Left lung (tissue), 10 donors: Measurements from ENCODE around the gene TTC7B. TPM values are rescaled to one million over a fixed set of nuclear protein-coding genes. Genes with fewer than 3 reads are reported as not detected.
A peak's percentile ranks its signal among the peaks of the same experiment; 100 is the strongest.

ENCODE experiments used
- ATAC-seq: fragments of 200-7000 bp; cut with Tn5 transposase; one replicate; pipeline ENCODE4 v1.9.1; 2020; ENCODE audit warnings: moderate library complexity
- DNase-seq, 4 donors: peaks; one replicate each; pipeline ENCODE4 v3.0.0-alpha.2; 2013 to 2020
- H3K27ac ChIP-seq, 2 donors: fragments of 200-600 bp; sonication (generic) in 1 of 2; one replicate each; pipeline versions ENCODE4 v1.5.0 to v1.8.0; 2020 to 2021
- H3K27me3 ChIP-seq, 2 donors: fragments of 200-600 bp; sonication (generic) in 1 of 2; one replicate each; pipeline versions ENCODE4 v1.5.0 to v1.8.0; 2020 to 2021
- H3K36me3 ChIP-seq, 2 donors: fragments of 200-600 bp; sonication (generic) in 1 of 2; one replicate each; pipeline versions ENCODE4 v1.5.0 to v1.8.0; 2020 to 2021
- H3K4me1 ChIP-seq, 2 donors: fragments of 200-600 bp; one replicate each; pipeline ENCODE4 v1.8.0; 2021
- H3K4me3 ChIP-seq, 2 donors: fragments of 200-600 bp; sonication (generic) in 1 of 2; one replicate each; pipeline versions ENCODE4 v1.5.0 to v1.8.0; 2020 to 2021; ENCODE audit warnings: mild to moderate bottlenecking in 1 of 2
- H3K9me3 ChIP-seq, 2 donors: fragments of 200-600 bp; sonication (generic) in 1 of 2; one replicate each; pipeline versions ENCODE4 v1.5.0 to v1.8.0; 2020 to 2021
- intact Hi-C, 2 donors: fragments of 100-400 bp; cut with DNase I; formaldehyde crosslinking; loops; one replicate each; pipeline versions ENCODE4 v1.11.2 to v1.14.2; 2022
- polyA plus RNA-seq, 6 donors: library from polyadenylated mRNA; unstranded; fragments of 120-200 nt; gene quantifications; one replicate each; pipeline ENCODE4 v1.2.1, GENCODE V29; 2013; ENCODE audit not compliant: insufficient read length in 6 of 6
- total RNA-seq, 2 donors: library from RNA; stranded (reverse); fragmentation: NEBNext Ultra II Directional; extraction: Animal tissue kit (Norgen Biotek cat#: 25700); gene quantifications; one replicate each; pipeline ENCODE4 v1.2.1, GENCODE V29; 2021
- TF ChIP-seq, protein P1 (sequence below), 2 donors: fragments of 200-600 bp; sonication (generic) in 1 of 2; IDR thresholded peaks; one replicate each; pipeline versions ENCODE4 v1.5.0 to v1.8.0; 2021; ENCODE audit warnings: antibody characterized with exemption in 2 of 2
- donor health status: DM: no; HTN: yes; CAD: no.
- donor health status: DM: no; HTN: no; CAD: no.

The TTC7B gene
- total and polyA plus RNA-seq, 8 donors, result 26.8 to 47.5 (median 39.5) TPM

DNA sequence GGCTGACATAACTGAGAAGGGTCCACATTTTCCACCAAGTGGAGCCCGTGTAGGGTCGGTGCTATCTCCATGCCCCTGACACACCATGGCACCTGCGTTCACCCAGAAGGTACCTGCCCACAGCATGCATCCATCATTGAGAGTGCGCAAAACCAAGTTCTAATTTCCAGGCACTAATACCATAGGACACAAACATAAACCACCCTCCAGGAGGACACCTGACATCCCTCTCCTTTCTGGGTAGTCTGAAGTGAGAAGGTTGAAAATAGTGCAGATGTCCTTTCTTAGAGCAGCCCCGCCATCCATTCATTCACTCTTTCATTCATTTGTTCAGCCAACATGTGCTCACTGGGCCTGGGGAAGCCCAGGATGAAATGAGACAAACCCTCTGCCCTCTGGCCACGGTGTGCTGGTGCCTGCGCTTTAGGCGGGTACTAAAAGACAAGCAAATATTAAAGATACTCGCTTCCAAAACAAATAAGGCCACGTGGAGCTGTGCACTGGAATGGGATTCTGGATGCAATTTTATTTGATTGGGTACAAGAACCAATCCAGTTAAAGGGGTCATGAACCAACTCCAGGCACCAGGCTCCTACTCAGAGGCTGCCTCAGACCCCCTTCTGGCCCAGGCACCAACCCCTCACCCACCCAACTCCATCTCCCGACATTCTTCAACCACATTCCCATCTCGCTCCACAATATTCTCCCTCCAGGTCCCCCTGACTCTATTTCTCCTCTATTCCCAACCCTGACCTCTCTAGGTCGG is 1.2 kb downstream of the TTC7B start:
- no peak overlapping the region for H3K27ac ChIP-seq
- peak overlapping the region; percentile 48 for H3K4me3 ChIP-seq
- DNase-seq (no peak), ATAC-seq (no peak)
- H3K9me3 ChIP-seq, result no peaks in the 10 kb centered on the region
- TF ChIP-seq, protein P1, sequence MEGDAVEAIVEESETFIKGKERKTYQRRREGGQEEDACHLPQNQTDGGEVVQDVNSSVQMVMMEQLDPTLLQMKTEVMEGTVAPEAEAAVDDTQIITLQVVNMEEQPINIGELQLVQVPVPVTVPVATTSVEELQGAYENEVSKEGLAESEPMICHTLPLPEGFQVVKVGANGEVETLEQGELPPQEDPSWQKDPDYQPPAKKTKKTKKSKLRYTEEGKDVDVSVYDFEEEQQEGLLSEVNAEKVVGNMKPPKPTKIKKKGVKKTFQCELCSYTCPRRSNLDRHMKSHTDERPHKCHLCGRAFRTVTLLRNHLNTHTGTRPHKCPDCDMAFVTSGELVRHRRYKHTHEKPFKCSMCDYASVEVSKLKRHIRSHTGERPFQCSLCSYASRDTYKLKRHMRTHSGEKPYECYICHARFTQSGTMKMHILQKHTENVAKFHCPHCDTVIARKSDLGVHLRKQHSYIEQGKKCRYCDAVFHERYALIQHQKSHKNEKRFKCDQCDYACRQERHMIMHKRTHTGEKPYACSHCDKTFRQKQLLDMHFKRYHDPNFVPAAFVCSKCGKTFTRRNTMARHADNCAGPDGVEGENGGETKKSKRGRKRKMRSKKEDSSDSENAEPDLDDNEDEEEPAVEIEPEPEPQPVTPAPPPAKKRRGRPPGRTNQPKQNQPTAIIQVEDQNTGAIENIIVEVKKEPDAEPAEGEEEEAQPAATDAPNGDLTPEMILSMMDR (IDR thresholded peaks at IDR 0.05), result no peak
- H3K27me3 ChIP-seq, result no peaks in the 10 kb centered on the region
- H3K4me1 ChIP-seq, result peaks cover 0 to 15% of the 10 kb centered on the region in 2 donors
- intact Hi-C loops, result no loop called here
- no peaks in the 10 kb centered on the region for H3K36me3 ChIP-seq

DNA sequence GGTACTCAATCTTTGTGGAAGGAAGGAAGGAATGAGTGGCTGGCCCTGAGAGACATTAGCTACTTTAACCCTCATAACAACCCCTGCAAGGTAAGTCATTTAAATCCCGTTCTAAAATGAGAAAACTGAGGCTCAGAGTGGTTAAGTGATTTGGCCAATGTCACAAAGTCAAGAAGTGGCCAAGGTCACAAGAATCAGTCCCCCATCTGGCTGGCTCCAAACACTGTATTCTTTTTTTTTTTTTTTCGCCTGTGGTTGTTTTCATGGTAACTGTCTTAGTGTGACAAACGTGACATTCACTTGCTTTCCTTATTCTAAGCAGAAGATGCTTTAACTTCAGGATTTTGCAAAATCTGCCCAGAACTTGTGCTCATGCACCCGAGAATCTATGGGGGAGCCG is 2.8 kb downstream of the TTC7B start:
- H3K9me3 ChIP-seq, result no peaks in the 10 kb centered on the region
- H3K27ac ChIP-seq, result no peak overlapping the region
- H3K4me1 ChIP-seq, result peaks cover 0 to 15% of the 10 kb centered on the region in 2 donors
- no peaks in the 10 kb centered on the region for H3K36me3 ChIP-seq
- no peak for DNase-seq
- H3K27me3 ChIP-seq, result no peaks in the 10 kb centered on the region
- H3K4me3 ChIP-seq, result no peak overlapping the region
- TF ChIP-seq, protein P1 (IDR thresholded peaks at IDR 0.05), result no peak
- ATAC-seq, result no peak
- intact Hi-C loops, result no loop called here

DNA sequence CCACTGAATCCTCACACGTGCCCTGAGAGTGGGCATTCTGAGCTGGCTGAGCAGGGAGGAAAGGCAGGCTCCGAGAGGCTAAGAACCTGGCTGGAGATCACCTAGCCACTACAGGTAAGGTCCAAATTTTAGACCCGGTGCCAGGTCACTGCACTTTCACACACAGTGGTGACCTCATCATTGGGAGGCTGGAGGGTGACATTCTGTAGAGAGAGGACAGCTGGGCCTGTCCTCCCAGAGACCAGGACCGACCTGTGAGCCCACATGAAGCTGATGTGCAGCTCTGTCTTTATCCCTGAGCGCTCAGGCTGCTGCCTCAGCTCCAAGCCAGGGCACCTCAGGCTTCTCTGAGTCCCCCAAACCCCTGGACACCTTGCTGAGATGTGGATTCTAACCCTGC is 4.1 kb downstream of the TTC7B start:
- Histone ChIP-seq H3K27ac (no peak overlapping the region), H3K4me3 (no peak overlapping the region), H3K9me3 (no peaks in the 10 kb centered on the region), H3K36me3 (no peaks in the 10 kb centered on the region), H3K27me3 (no peaks in the 10 kb centered on the region), H3K4me1 (peaks cover 0 to 15% of the 10 kb centered on the region in 2 donors)
- ATAC-seq (no peak), DNase-seq (no peak)
- intact Hi-C loops, result no loop called here
- TF ChIP-seq, protein P1 (IDR thresholded peaks at IDR 0.05), result no peak

DNA sequence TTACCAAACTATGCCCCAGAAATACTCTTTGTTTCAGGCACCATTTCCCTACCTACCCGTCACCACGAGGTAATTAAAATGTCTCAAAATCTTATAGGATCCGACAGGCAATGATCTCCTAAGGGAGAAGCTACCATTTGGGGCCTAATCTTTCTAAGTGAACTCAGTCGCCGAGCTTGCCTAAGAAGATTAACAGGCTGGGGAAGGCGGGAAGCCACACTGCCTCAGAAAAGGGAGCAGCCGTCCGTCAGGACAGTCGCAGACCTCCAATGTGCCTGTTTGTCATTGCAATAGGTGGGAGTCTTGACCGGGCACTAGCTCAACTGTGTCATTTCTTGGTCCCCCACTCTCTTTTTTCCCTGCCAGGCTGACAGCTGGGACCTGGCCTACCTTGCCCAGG is 4.6 kb downstream of the TTC7B start:
- no peaks in the 10 kb centered on the region for H3K9me3 ChIP-seq
- no peak for DNase-seq
- no peaks in the 10 kb centered on the region for H3K36me3 ChIP-seq
- H3K4me1 ChIP-seq, result peaks cover 0 to 15% of the 10 kb centered on the region in 2 donors
- no peak overlapping the region for H3K4me3 ChIP-seq
- H3K27me3 ChIP-seq, result no peaks in the 10 kb centered on the region
- TF ChIP-seq, protein P1 (IDR thresholded peaks at IDR 0.05), result no peak
- no peak for ATAC-seq
- H3K27ac ChIP-seq, result no peak overlapping the region
- intact Hi-C loops, result no loop called here

DNA sequence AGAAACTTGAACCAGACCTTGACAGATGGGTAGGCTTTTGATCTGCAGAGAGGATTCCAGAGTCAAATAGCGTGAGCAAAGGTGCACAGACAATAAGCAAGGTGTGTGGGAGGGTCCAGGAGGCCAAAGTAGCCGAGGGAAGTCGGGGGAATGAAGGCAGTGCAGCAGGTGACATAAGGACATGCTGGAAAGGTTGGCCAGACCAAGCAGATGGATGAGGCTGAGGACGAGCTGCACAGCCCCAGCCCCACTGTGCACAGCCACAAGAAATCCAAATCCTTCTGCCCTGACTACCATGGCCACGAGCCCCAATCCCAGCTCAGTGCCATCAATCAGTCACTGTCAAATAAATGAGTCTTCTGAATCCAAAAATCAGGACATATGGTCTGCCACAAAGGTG is 5.4 kb downstream of the TTC7B start:
- intact Hi-C loops, result no loop called here
- Histone ChIP-seq H3K36me3 (no peaks in the 10 kb centered on the region), H3K9me3 (no peaks in the 10 kb centered on the region), H3K4me1 (peaks cover 0 to 15% of the 10 kb centered on the region in 2 donors), H3K4me3 (no peak overlapping the region), H3K27me3 (no peaks in the 10 kb centered on the region), H3K27ac (no peak overlapping the region)
- no peak for ATAC-seq
- TF ChIP-seq, protein P1 (IDR thresholded peaks at IDR 0.05), result no peak
- DNase-seq, result no peak
